ENCODE data around the gene TNFRSF1B.
A peak's percentile ranks its signal among the peaks of the same experiment; 100 is the strongest.

Gene TNFRSF1B

GRCh38 chr1:12146343-12147112 lies 20.3 kb upstream of the TNFRSF1B start:
- Mint-ChIP-seq H3K27ac (peak overlapping the region; percentile 90), H3K27me3 (ENCODE audit: low read depth) (no peaks in the 10 kb centered on the region), H3K4me3 (peak overlapping the region; percentile 66), H3K4me1 (ENCODE audit: low read depth) (peaks cover 63% of the 10 kb centered on the region), H3K9me3 (peaks cover 5% of the 10 kb centered on the region), H3K36me3 (ENCODE audit: low read depth) (peaks cover 11% of the 10 kb centered on the region)
- DNase-seq (ENCODE audit: low spot score) = no peak

GRCh38 chr1:12147201-12147701 lies 19.5 kb upstream of the TNFRSF1B start:
- Mint-ChIP-seq H3K36me3 (ENCODE audit: low read depth) (peaks cover 11% of the 10 kb centered on the region), H3K27me3 (ENCODE audit: low read depth) (no peaks in the 10 kb centered on the region), H3K4me1 (ENCODE audit: low read depth) (peaks cover 70% of the 10 kb centered on the region), H3K27ac (peak overlapping the region; percentile 90), H3K9me3 (peaks cover 5% of the 10 kb centered on the region), H3K4me3 (peak overlapping the region; percentile 66)
- no peak for DNase-seq (ENCODE audit: low spot score)

- Mint-ChIP-seq H3K4me3 (peak overlapping the region; percentile 83), H3K4me1 (ENCODE audit: low read depth) (peaks cover 74% of the 10 kb centered on the region), H3K27me3 (ENCODE audit: low read depth) (no peaks in the 10 kb centered on the region), H3K36me3 (ENCODE audit: low read depth) (peaks cover 11% of the 10 kb centered on the region), H3K27ac (peak overlapping the region; percentile 97), H3K9me3 (peaks cover 5% of the 10 kb centered on the region)
- no peak for DNase-seq (ENCODE audit: low spot score)
These were observed 18.4 kb upstream of the TNFRSF1B start for GRCh38 chr1:12148160-12148957.

- Mint-ChIP-seq H3K4me3 (peak overlapping the region; percentile 83), H3K9me3 (peaks cover 5% of the 10 kb centered on the region), H3K4me1 (ENCODE audit: low read depth) (peaks cover 70% of the 10 kb centered on the region), H3K36me3 (ENCODE audit: low read depth) (peaks cover 8% of the 10 kb centered on the region), H3K27ac (peak overlapping the region; percentile 97), H3K27me3 (ENCODE audit: low read depth) (no peaks in the 10 kb centered on the region)
- no peak for DNase-seq (ENCODE audit: low spot score)
These were observed 17.6 kb upstream of the TNFRSF1B start for GRCh38 chr1:12148958-12149790.

GRCh38 chr1:12149791-12150175 lies 17.0 kb upstream of the TNFRSF1B start:
- Mint-ChIP-seq H3K27me3 (ENCODE audit: low read depth) (no peaks in the 10 kb centered on the region), H3K9me3 (peaks cover 5% of the 10 kb centered on the region), H3K4me3 (peak overlapping the region; percentile 83), H3K4me1 (ENCODE audit: low read depth) (peaks cover 71% of the 10 kb centered on the region), H3K36me3 (ENCODE audit: low read depth) (peaks cover 8% of the 10 kb centered on the region), H3K27ac (peak overlapping the region; percentile 97)
- DNase-seq (ENCODE audit: low spot score) = no peak

- Mint-ChIP-seq H3K27me3 (ENCODE audit: low read depth) (no peaks in the 10 kb centered on the region), H3K36me3 (ENCODE audit: low read depth) (peaks cover 11% of the 10 kb centered on the region), H3K27ac (peak overlapping the region; percentile 97), H3K9me3 (peaks cover 5% of the 10 kb centered on the region), H3K4me1 (ENCODE audit: low read depth) (peaks cover 79% of the 10 kb centered on the region), H3K4me3 (peak overlapping the region; percentile 83)
- no peak for DNase-seq (ENCODE audit: low spot score)
These were observed 16.2 kb upstream of the TNFRSF1B start for GRCh38 chr1:12150456-12151200.

- H3K27me3 Mint-ChIP-seq (ENCODE audit: low read depth) = no peaks in the 10 kb centered on the region
- peaks cover 78% of the 10 kb centered on the region for H3K4me1 Mint-ChIP-seq (ENCODE audit: low read depth)
- peaks cover 11% of the 10 kb centered on the region for H3K36me3 Mint-ChIP-seq (ENCODE audit: low read depth)
- H3K9me3 Mint-ChIP-seq = peaks cover 5% of the 10 kb centered on the region
- H3K4me3 Mint-ChIP-seq = peak overlapping the region; percentile 83
- DNase-seq (ENCODE audit: low spot score) = no peak
- peak overlapping the region; percentile 97 for H3K27ac Mint-ChIP-seq
These were observed 15.3 kb upstream of the TNFRSF1B start for GRCh38 chr1:12151465-12151864.

GRCh38 chr1:12152113-12152891 lies 14.5 kb upstream of the TNFRSF1B start:
- Mint-ChIP-seq H3K4me3 (peak overlapping the region; percentile 54), H3K27me3 (ENCODE audit: low read depth) (no peaks in the 10 kb centered on the region), H3K4me1 (ENCODE audit: low read depth) (peaks cover 76% of the 10 kb centered on the region), H3K36me3 (ENCODE audit: low read depth) (peaks cover 11% of the 10 kb centered on the region), H3K9me3 (peaks cover 5% of the 10 kb centered on the region), H3K27ac (peak overlapping the region; percentile 97)
- DNase-seq (ENCODE audit: low spot score) = no peak

- Mint-ChIP-seq H3K4me1 (ENCODE audit: low read depth) (peaks cover 78% of the 10 kb centered on the region), H3K27me3 (ENCODE audit: low read depth) (no peaks in the 10 kb centered on the region), H3K36me3 (ENCODE audit: low read depth) (peaks cover 11% of the 10 kb centered on the region), H3K9me3 (peaks cover 5% of the 10 kb centered on the region), H3K4me3 (peak overlapping the region; percentile 1), H3K27ac (peak overlapping the region; percentile 60)
- no peak for DNase-seq (ENCODE audit: low spot score)
These were observed 13.5 kb upstream of the TNFRSF1B start for GRCh38 chr1:12153181-12153785.

- Mint-ChIP-seq H3K9me3 (no peaks in the 10 kb centered on the region), H3K27me3 (ENCODE audit: low read depth) (no peaks in the 10 kb centered on the region), H3K27ac (peak overlapping the region; percentile 37), H3K4me1 (ENCODE audit: low read depth) (peaks cover 70% of the 10 kb centered on the region), H3K4me3 (no peak overlapping the region), H3K36me3 (ENCODE audit: low read depth) (peaks cover 5% of the 10 kb centered on the region)
- no peak for DNase-seq (ENCODE audit: low spot score)
These were observed 11.5 kb upstream of the TNFRSF1B start for GRCh38 chr1:12155328-12155727.

- peak overlapping the region; percentile 96 for H3K27ac Mint-ChIP-seq
- H3K4me3 Mint-ChIP-seq = peak overlapping the region; percentile 80
- no peaks in the 10 kb centered on the region for H3K9me3 Mint-ChIP-seq
- H3K4me1 Mint-ChIP-seq (ENCODE audit: low read depth) = peaks cover 70% of the 10 kb centered on the region
- H3K36me3 Mint-ChIP-seq (ENCODE audit: low read depth) = peaks cover 5% of the 10 kb centered on the region
- DNase-seq (ENCODE audit: low spot score) = peak; percentile 65
- no peaks in the 10 kb centered on the region for H3K27me3 Mint-ChIP-seq (ENCODE audit: low read depth)
These were observed 9.2 kb upstream of the TNFRSF1B start for GRCh38 chr1:12157366-12158231.
